Testis (tissue), 2 donors: Measurements from ENCODE around the gene WIF1.

ENCODE experiments used
- CTCF ChIP-seq, 3 experiments: fragments of 450-650 bp in 2 of 3; fragments of 200-600 bp in 1 of 3; sonication (generic) in 1 of 3; IDR thresholded peaks; one replicate each; pipeline ENCODE4 v1.5.1; 2016 to 2019; ENCODE audit warnings: antibody characterized with exemption in 3 of 3, mild to moderate bottlenecking in 2 of 3, moderate library complexity in 1 of 3
- POLR2A ChIP-seq: fragments of 450-650 bp; IDR thresholded peaks from one replicate; pipeline ENCODE4 v1.6.1; 2017; ENCODE audit warnings: antibody characterized with exemption, mild to moderate bottlenecking, moderate library complexity

- TF ChIP-seq CTCF (IDR thresholded peaks at IDR 0.05) = no peak
- TF ChIP-seq POLR2A = no peak
These were observed 105.3 kb downstream of the WIF1 start for GRCh38 chr12:65015850-65016249.
